Measurements from ENCODE around the gene CCT5.

The CCT5 gene

GRCh38 chr5:10249948-10250805 lies at the start of gene CCT5:
TSS of gene CCT5 (plus strand) at chr5:10250280. CDS start at chr5:10250341, 61 bp downstream.
- DNase-seq = peak; percentile 94 to 98

- peak in 1 of 2 donors; percentile 4 for DNase-seq
Observed at GRCh38 chr5:10201223-10201868, 48.7 kb upstream of the CCT5 start.

GRCh38 chr5:10202089-10202910 lies 47.8 kb upstream of the CCT5 start:
- no peak for DNase-seq

- no peak for DNase-seq
Observed at GRCh38 chr5:10209004-10209403, 41.1 kb upstream of the CCT5 start.

- DNase-seq = no peak
Observed at GRCh38 chr5:10213316-10213715, 36.8 kb upstream of the CCT5 start.

GRCh38 chr5:10214041-10214440 lies 36.0 kb upstream of the CCT5 start:
- no peak for DNase-seq

GRCh38 chr5:10215366-10215765 lies 34.7 kb upstream of the CCT5 start:
- no peak for DNase-seq

GRCh38 chr5:10216107-10216506 lies 34.0 kb upstream of the CCT5 start:
- no peak for DNase-seq

GRCh38 chr5:10218658-10219057 lies 31.4 kb upstream of the CCT5 start:
- DNase-seq = no peak

GRCh38 chr5:10219068-10219467 lies 31.0 kb upstream of the CCT5 start:
- DNase-seq = no peak

GRCh38 chr5:10220248-10220647 lies 29.8 kb upstream of the CCT5 start:
- no peak for DNase-seq

GRCh38 chr5:10222326-10222725 lies 27.8 kb upstream of the CCT5 start:
- no peak for DNase-seq

- DNase-seq = no peak
Observed at GRCh38 chr5:10227379-10227778, 22.7 kb upstream of the CCT5 start.

GRCh38 chr5:10228288-10228687 lies 21.8 kb upstream of the CCT5 start:
- DNase-seq = no peak

- DNase-seq = no peak
Observed at GRCh38 chr5:10229306-10230048, 20.6 kb upstream of the CCT5 start.

- DNase-seq = no peak
Observed at GRCh38 chr5:10232386-10232785, 17.7 kb upstream of the CCT5 start.

- no peak for DNase-seq
Observed at GRCh38 chr5:10233011-10233410, 17.1 kb upstream of the CCT5 start.

GRCh38 chr5:10233505-10233904 lies 16.6 kb upstream of the CCT5 start:
- DNase-seq = peak in 1 of 2 donors; percentile 8

GRCh38 chr5:10235350-10235749 lies 14.7 kb upstream of the CCT5 start:
- no peak for DNase-seq

- no peak for DNase-seq
Observed at GRCh38 chr5:10243660-10244240, 6.3 kb upstream of the CCT5 start.

- no peak for DNase-seq
Observed at GRCh38 chr5:10244342-10244944, 5.6 kb upstream of the CCT5 start.

GRCh38 chr5:10246761-10247160 lies 3.3 kb upstream of the CCT5 start:
- no peak for DNase-seq
